Tibial nerve (tissue), 3 donors: ENCODE results near the gene MEGF6.

Experiments used
- POLR2A ChIP-seq, 2 donors: fragments of 450-650 bp; IDR thresholded peaks; one replicate each; pipeline ENCODE4 v1.6.1; 2017; ENCODE audit warnings: antibody characterized with exemption in 2 of 2, mild to moderate bottlenecking in 2 of 2, moderate library complexity in 2 of 2
- TF ChIP-seq, protein P1 (sequence below), 5 experiments: fragments of 200-600 bp in 3 of 5; fragments of 450-650 bp in 2 of 5; sonication (generic) in 3 of 5; IDR thresholded peaks; one replicate each; pipeline ENCODE4 v1.5.1; 2016 to 2019; ENCODE audit warnings: antibody characterized with exemption in 5 of 5, mild to moderate bottlenecking in 3 of 5, moderate library complexity in 2 of 5

DNA sequence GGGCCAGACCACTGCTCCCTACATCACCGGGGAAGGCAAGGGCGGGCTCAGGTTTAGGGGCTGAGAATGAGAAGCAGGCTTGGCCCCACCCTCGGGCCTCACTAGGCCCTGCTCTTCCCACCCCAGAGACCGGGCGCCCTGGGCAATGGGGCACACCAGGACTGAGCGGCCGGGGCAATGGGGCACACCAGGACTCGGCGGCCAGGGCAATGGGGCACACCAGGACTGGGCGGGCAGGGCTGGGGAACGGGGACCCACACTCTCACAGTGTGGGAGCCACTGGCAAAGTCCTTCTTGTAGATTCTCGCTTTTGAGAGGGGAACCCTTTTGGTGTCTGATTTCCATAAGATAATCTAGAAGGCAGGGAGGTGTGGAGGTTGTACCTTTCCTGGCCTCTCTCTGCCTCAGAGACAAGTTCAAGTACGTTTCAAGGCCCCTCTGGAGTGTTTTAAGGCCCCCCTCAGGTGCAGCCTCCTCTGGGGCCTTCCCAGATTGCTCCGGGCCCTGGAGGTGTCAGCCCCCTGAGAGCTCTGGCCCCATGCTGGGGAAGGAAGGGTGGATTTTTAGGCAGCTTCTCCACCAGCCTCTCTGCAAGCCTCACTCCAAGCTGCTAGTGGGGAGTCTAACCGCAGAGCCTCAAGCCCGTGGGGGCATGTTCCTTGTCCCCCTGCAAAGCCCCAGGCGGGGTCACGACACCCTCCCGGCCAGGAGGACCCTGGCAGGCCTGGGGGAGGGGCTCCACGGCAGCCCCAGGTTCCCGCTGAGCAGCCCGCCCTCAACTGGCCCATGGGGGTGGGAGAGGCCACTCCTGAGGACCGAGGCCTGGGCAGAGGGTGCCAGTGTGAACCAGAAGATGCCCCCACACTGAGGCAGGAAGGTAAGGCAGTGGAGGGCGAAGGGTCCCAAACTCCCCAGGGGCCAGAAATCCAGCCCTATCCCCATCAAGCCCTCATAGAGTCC is 90.6 kb downstream of the MEGF6 start:
- TF ChIP-seq, protein P1, sequence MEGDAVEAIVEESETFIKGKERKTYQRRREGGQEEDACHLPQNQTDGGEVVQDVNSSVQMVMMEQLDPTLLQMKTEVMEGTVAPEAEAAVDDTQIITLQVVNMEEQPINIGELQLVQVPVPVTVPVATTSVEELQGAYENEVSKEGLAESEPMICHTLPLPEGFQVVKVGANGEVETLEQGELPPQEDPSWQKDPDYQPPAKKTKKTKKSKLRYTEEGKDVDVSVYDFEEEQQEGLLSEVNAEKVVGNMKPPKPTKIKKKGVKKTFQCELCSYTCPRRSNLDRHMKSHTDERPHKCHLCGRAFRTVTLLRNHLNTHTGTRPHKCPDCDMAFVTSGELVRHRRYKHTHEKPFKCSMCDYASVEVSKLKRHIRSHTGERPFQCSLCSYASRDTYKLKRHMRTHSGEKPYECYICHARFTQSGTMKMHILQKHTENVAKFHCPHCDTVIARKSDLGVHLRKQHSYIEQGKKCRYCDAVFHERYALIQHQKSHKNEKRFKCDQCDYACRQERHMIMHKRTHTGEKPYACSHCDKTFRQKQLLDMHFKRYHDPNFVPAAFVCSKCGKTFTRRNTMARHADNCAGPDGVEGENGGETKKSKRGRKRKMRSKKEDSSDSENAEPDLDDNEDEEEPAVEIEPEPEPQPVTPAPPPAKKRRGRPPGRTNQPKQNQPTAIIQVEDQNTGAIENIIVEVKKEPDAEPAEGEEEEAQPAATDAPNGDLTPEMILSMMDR (IDR thresholded peaks at IDR 0.05): no peak
- no peak for TF ChIP-seq POLR2A (IDR thresholded peaks at IDR 0.05)
